ENCODE results near the gene TNFAIP2.

The TNFAIP2 gene

DNA sequence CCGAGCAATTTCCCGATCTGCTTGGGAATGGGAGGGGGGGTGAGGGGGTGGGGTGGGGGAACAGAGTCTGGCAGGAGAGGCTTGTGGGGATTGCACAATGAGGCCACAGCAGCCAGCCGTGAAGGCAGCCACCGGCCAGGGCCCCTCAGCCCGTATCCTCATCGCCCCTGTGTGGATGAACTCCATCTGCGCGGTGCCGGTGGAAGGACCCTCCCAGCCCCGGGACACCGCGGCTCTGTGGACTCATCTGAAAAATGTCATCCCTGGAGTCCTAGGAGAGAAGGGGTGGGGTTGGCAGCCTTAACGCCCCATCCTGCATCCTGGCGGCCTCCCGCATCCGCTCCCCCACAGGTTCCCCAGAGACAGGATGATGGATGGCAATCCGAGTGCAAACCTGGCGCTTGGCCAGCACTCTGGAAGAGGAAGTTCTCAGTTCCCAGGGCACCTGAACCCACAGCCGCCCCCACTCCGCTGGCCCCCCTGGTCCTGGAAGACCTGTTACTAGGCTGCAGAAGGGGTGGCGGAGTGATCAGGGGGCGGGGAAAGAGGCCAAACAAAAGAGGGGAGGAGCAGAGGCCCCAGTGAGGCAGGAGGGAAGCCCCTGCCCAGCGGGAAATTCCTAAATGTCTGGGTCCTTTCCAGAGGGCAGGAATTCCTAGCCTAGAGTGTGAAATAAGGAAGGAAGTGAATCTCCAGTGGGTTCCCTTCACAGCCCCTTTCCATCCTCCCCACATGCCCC lies 1.2 kb upstream of the TNFAIP2 start:
- DNase-seq (ENCODE audit: low read depth), result no peak

- DNase-seq (ENCODE audit: low read depth), result no peak
Observed at GRCh38 chr14:103122585-103122946, 695 bp upstream of the TNFAIP2 start.

DNA sequence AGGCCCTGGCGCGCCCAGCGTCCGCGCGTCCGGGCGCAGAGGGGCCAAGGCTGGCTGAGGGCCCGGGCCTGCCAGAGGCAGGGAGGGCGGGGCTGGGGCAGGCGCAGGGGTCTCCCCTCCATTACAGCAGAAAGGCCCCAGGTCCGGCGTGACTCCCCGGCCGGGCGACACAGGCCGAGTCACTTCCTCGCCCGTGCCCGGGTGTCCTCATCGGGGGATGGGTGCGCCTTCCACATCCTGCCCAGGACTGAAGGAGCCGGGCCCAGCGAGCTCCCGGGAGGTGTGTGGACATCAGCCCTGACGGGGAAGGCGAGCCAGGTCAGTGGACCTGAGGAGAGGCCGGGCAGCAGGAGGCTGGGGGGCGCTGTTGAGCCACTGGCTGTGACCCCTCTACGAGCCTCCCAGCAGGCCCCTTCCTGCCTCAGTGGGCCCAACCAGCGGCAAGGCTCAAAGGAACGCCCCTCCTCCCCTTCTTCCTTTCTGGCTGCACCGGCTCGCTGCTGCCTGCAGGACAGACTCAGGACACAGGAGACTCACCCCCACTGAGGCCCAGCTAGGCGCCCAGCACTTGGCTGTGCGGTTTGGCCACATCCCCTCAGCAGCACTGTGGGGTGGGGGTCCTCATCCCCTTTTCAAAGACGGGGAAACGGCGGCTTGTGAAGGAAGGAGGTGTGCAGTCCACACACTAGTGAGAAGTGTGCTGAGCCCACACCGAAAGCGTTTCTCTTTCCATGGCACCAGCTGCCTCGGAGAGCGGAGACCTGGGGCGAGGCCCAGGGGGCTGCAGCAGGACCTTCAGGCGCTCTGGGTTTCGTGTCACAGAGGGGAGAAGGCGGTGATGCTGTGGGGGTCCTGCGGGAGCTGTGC lies 606 bp downstream of the TNFAIP2 start:
- no peak for DNase-seq (ENCODE audit: low read depth)

DNA sequence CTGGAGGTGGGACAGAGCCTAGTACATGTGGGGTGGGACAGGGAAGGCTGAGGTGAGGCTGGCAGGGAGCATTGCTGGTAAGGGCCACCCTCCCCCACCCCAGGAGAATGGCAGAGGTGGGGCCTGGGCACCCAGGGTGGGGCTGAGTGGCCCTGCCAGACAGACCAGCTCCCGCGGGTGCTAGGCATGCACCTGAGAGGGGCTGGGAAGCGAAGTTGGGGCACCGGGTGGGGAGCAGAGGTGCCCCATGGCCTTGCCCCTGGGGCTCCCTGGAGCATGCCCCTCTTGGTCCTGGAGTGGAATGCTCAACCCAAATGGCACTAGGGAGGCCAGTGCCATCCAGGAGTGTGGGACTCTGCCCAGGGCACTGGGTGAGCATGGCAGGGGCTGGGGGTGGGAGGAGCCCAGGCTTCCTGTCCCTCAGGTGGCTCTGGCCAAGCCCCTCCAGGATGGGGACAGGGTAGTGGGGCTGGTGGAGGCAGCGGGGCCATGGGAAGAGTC lies 1.3 kb downstream of the TNFAIP2 start:
- DNase-seq (ENCODE audit: low read depth), result no peak

GRCh38 chr14:103125098-103126070 lies 2.1 kb downstream of the TNFAIP2 start:
- no peak for DNase-seq (ENCODE audit: low read depth)

GRCh38 chr14:103126088-103126872 lies 3.0 kb downstream of the TNFAIP2 start:
- no peak for DNase-seq (ENCODE audit: low read depth)

DNA sequence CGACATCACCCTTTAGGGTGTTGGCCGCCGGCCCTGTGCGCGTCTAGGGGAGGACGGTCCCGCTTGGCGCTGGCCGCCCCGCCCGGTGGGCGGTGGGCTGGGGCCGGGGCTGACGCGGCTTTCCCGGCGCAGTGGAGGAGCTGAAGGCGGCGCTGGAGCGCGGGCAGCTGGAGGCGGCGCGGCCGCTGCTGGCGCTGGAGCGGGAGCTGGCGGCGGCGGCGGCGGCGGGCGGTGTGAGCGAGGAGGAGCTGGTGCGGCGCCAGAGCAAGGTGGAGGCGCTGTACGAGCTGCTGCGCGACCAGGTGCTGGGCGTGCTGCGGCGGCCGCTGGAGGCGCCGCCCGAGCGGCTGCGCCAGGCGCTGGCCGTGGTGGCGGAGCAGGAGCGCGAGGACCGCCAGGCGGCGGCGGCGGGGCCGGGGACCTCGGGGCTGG lies 3.6 kb downstream of the TNFAIP2 start:
- no peak for DNase-seq (ENCODE audit: low read depth)

DNA sequence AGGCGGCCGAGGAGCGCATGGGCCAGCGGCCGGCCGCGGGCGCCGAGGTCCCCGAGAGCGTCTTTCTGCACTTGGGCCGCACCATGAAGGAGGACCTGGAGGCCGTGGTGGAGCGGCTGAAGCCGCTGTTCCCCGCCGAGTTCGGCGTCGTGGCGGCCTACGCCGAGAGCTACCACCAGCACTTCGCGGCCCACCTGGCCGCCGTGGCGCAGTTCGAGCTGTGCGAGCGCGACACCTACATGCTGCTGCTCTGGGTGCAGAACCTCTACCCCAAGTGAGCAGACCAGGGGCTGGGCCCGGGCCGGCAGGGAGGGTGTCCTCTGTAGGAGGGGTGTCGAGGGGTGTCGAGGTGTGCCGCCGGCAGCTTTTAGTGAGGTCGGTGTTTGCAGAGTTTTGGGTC lies 4.1 kb downstream of the TNFAIP2 start:
- DNase-seq (ENCODE audit: low read depth), result no peak

GRCh38 chr14:103127861-103128598 lies 4.8 kb downstream of the TNFAIP2 start:
- no peak for DNase-seq (ENCODE audit: low read depth)

- DNase-seq (ENCODE audit: low read depth), result no peak
Observed at GRCh38 chr14:103128631-103129300, 5.5 kb downstream of the TNFAIP2 start.

GRCh38 chr14:103129301-103130016 lies 6.2 kb downstream of the TNFAIP2 start:
- no peak for DNase-seq (ENCODE audit: low read depth)

GRCh38 chr14:103130017-103130764 lies 6.9 kb downstream of the TNFAIP2 start:
- no peak for DNase-seq (ENCODE audit: low read depth)

GRCh38 chr14:103130965-103131364 lies 7.7 kb downstream of the TNFAIP2 start:
- no peak for DNase-seq (ENCODE audit: low read depth)

- DNase-seq (ENCODE audit: low read depth), result no peak
Observed at GRCh38 chr14:103131580-103131979, 8.3 kb downstream of the TNFAIP2 start.

DNA sequence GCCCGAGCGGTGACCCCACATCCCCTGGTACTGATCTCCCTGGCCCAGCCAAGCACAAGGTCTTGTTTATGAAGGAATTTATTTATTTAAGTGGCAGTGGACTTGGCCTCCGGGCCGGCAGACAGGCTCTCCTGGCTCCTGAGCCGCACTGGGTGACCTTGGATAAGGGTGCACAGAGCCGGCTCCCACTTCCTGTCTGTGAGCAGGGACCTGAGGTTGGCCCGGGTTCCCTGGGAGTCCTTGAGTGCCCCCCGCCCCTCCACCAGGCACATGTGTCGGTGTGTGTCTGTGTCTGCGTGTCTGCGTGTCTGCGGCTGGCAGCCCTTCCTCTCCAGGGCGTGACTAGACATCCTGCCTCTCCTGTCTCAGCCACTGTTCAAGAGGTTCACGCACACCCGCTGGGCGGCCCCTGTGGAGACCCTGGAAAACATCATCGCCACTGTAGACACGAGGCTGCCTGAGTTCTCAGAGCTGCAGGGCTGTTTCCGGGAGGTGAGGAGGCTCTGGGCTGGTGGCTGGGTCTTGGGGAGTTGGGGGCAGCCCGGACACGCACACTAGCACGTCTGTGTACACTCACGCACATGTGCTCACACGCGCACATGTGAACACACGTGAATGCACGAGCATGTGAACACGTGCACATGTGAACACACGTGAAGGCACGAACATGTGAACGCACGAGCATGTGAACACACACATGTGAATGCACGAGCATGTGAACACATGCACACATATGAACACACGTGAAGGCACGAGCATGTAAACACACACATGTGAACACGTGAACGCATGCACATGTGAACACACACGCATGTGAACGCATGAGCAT lies 9.3 kb downstream of the TNFAIP2 start:
- DNase-seq (ENCODE audit: low read depth), result no peak

DNA sequence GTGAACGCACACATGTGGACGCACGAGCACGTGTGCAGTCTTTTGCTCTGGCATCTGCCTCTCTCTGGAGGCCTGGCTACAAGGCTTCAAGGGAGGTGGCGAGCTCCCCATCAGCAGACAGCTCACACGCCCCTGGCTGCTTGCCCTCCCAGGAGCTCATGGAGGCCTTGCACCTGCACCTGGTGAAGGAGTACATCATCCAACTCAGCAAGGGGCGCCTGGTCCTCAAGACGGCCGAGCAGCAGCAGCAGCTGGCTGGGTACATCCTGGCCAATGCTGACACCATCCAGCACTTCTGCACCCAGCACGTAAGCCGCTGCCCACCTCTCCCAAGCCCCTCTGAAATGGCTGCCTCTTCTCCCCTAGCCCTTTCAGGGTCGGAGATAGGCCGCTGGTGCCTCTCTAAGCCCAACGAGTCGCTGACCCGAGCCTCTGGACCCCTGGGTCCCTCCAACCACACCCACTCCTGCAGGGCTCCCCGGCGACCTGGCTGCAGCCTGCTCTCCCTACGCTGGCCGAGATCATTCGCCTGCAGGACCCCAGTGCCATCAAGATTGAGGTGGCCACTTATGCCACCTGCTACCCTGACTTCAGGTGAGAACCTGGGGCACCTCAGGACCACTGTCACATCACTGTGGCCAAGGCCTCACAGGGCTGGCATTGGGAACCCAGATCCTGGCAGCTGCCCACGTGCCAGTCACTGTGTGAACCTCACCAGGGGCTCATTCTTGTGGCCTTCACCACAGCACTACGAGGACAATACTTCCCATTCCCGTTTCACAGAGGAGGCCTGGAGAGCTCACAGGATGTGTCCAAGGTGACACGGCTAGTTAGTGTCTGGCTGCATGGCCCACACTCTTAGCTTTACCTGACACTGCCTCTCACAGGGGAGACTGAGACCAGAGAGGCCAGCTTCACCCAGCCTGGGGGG lies 10.2 kb downstream of the TNFAIP2 start:
- no peak for DNase-seq (ENCODE audit: low read depth)

Data from non-pigmented ciliary epithelial cell (primary cell).